ENCODE results near the gene AKAP14. TPM values are rescaled to one million over a fixed set of nuclear protein-coding genes. Genes with fewer than 3 reads are reported as not detected.
"Not testable (repeated sequence)": the region's sequence is repeated elsewhere in the genome, so short reads cannot be mapped to it uniquely, and the experiment has no call there.

The AKAP14 gene
- polyA plus RNA-seq: not detected

GRCh38 chrX:119895843-119896326 is at the start of gene AKAP14:
AKAP14 (plus strand) TSS chrX:119895893; CDS start chrX:119903224, 7,331 bp downstream.
- H3K27ac ChIP-seq (ENCODE audit: low read depth, low read length): no peak within 1 kb of the TSS
- 43 to 69% (median 61%) methylated on average over 4 of the region's 4 CpGs for WGBS, 3 donors

- H3K27ac ChIP-seq (ENCODE audit: low read depth, low read length): peak within 1 kb of the TSS; percentile 84
- 1 to 27% (median 1%) methylated on average over 49 to 54 of the region's 54 CpGs for WGBS, 3 donors
These were observed 43.0 kb upstream of the AKAP14 start, which contains the start of gene UPF3B for GRCh38 chrX:119852382-119853353. UPF3B (minus strand) TSS chrX:119852963; CDS start chrX:119852928, 35 bp downstream.

GRCh38 chrX:119853444-119853843 is 42.2 kb upstream of the AKAP14 start:
- WGBS, 3 donors: 5 to 51% (median 49%) methylated on average over 10 of the region's 10 CpGs
- no peak overlapping the region for H3K27ac ChIP-seq (ENCODE audit: low read depth, low read length)

- 0 to 33% (median 1%) methylated on average over 17 to 25 of the region's 25 CpGs for WGBS, 3 donors
- H3K27ac ChIP-seq (ENCODE audit: low read depth, low read length): no peak overlapping the region
These were observed 25.0 kb upstream of the AKAP14 start for GRCh38 chrX:119870626-119871131.

GRCh38 chrX:119871245-119871598 is 24.5 kb upstream of the AKAP14 start:
- no peak overlapping the region for H3K27ac ChIP-seq (ENCODE audit: low read depth, low read length)
- WGBS, 3 donors: 0 to 37% (median 1%) methylated on average over 24 to 26 of the region's 26 CpGs

- 0 to 33% (median 0%) methylated on average over 49 to 62 of the region's 62 CpGs for WGBS, 3 donors
- peak within 1 kb of the TSS; percentile 75 for H3K27ac ChIP-seq (ENCODE audit: low read depth, low read length)
These were observed 23.9 kb upstream of the AKAP14 start, which contains the start of the genes NDUFA1 and RNF113A for GRCh38 chrX:119871599-119872395. NDUFA1 (plus strand) TSS chrX:119871832; CDS start chrX:119871912, 80 bp downstream. RNF113A (minus strand) TSS chrX:119871733; CDS start chrX:119871613, 120 bp downstream.

GRCh38 chrX:119878740-119879139 is 17.0 kb upstream of the AKAP14 start:
- H3K27ac ChIP-seq (ENCODE audit: low read depth, low read length): no peak overlapping the region
- WGBS, 3 donors: 66 to 83% (median 76%) methylated on average over 2 of the region's 2 CpGs

- H3K27ac ChIP-seq (ENCODE audit: low read depth, low read length): no peak overlapping the region
- 78 to 87% (median 78%) methylated on average over 5 of the region's 5 CpGs for WGBS, 3 donors
These were observed 15.6 kb upstream of the AKAP14 start for GRCh38 chrX:119880076-119880475.

- no peak overlapping the region for H3K27ac ChIP-seq (ENCODE audit: low read depth, low read length)
- WGBS, 3 donors: 58 to 65% (median 59%) methylated on average over 11 of the region's 11 CpGs
These were observed 14.9 kb upstream of the AKAP14 start for GRCh38 chrX:119880552-119881437.

- no peak overlapping the region for H3K27ac ChIP-seq (ENCODE audit: low read depth, low read length)
These were observed 9.9 kb upstream of the AKAP14 start for GRCh38 chrX:119885554-119886428.

GRCh38 chrX:119887721-119888425 is 7.8 kb upstream of the AKAP14 start:
- 4 to 29% (median 9%) methylated on average over 33 to 40 of the region's 40 CpGs for WGBS, 3 donors
- H3K27ac ChIP-seq (ENCODE audit: low read depth, low read length): no peak overlapping the region

More at GRCh38 chrX:119885554-119886428, 9.9 kb upstream of the AKAP14 start:
- 69 to 79% (median 78%) methylated on average over 11 of the region's 11 CpGs for WGBS, 3 donors

- WGBS, 3 donors: 76 to 96% (median 84%) methylated on average over 15 to 33 of the region's 36 CpGs
- H3K27ac ChIP-seq (ENCODE audit: low read depth, low read length): not testable (repeated sequence)
These were observed 5.1 kb upstream of the AKAP14 start for GRCh38 chrX:119890626-119891025.

GRCh38 chrX:119891961-119892692 is 3.6 kb upstream of the AKAP14 start:
- WGBS, 3 donors: 65 to 74% (median 70%) methylated on average over 16 of the region's 16 CpGs
- H3K27ac ChIP-seq (ENCODE audit: low read depth, low read length): not testable (repeated sequence)

- no peak overlapping the region for H3K27ac ChIP-seq (ENCODE audit: low read depth, low read length)
- 20 to 24% (median 22%) methylated on average over 2 of the region's 2 CpGs for WGBS, 3 donors
These were observed 3.4 kb downstream of the AKAP14 start for GRCh38 chrX:119899125-119899524.

GRCh38 chrX:119900976-119901375 is 5.3 kb downstream of the AKAP14 start:
- no peak overlapping the region for H3K27ac ChIP-seq (ENCODE audit: low read depth, low read length)
- WGBS, 3 donors: 50 to 82% (median 54%) methylated on average over 1 of the region's 1 CpG
